Uterus (tissue), 2 donors: Measurements from ENCODE around the gene E2F8.

Source experiments
- POLR2A ChIP-seq, 2 donors: fragments of 450-650 bp; IDR thresholded peaks; one replicate each; pipeline ENCODE4 v1.6.1; 2016; ENCODE audit warnings: antibody characterized with exemption in 2 of 2, mild to moderate bottlenecking in 1 of 2, moderate library complexity in 1 of 2
- TF ChIP-seq, protein P1 (sequence below), 4 experiments: fragments of 200-600 bp in 2 of 4; fragments of 450-650 bp in 2 of 4; sonication (generic) in 2 of 4; IDR thresholded peaks; one replicate each; pipeline ENCODE4 v1.5.1; 2016 to 2019; ENCODE audit warnings: antibody characterized with exemption in 4 of 4, mild to moderate bottlenecking in 2 of 4, moderate library complexity in 1 of 4

DNA sequence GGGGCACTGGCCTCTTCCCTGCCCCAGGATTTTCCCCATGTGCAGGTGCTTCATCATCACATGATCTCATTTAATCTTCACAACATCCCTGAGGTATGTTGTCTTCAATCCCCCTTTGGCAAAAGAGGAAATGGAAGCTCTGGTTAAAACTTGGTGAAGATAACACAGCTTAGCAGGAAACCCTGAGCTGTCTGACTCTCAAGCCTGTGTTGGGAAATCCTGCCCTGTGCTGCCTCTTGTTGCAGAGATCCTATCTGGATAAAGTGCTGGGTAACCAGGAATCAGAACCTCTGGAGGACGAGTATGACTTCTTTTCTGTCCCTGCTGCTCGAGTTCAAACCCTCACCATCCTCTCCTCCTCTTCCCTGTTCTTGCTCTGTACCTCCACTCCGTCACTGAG, 13.1 kb upstream of the E2F8 start:
- TF ChIP-seq, protein P1, sequence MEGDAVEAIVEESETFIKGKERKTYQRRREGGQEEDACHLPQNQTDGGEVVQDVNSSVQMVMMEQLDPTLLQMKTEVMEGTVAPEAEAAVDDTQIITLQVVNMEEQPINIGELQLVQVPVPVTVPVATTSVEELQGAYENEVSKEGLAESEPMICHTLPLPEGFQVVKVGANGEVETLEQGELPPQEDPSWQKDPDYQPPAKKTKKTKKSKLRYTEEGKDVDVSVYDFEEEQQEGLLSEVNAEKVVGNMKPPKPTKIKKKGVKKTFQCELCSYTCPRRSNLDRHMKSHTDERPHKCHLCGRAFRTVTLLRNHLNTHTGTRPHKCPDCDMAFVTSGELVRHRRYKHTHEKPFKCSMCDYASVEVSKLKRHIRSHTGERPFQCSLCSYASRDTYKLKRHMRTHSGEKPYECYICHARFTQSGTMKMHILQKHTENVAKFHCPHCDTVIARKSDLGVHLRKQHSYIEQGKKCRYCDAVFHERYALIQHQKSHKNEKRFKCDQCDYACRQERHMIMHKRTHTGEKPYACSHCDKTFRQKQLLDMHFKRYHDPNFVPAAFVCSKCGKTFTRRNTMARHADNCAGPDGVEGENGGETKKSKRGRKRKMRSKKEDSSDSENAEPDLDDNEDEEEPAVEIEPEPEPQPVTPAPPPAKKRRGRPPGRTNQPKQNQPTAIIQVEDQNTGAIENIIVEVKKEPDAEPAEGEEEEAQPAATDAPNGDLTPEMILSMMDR (IDR thresholded peaks at IDR 0.05) = no peak
- no peak for TF ChIP-seq POLR2A (IDR thresholded peaks at IDR 0.05)
